Skeletal muscle tissue (tissue), 4 donors: ENCODE data around the gene EIF6. TPM values are rescaled to one million over a fixed set of nuclear protein-coding genes. Genes with fewer than 3 reads are reported as not detected.

Experiments
- H3K27ac ChIP-seq: one replicate; pipeline ENCODE4 v1.7.0; 2013; ENCODE audit warnings: mild to moderate bottlenecking, low read depth, low read length, inconsistent platforms
- H3K27me3 ChIP-seq, 3 donors: one replicate each; pipeline ENCODE4 v1.7.0; 2013; ENCODE audit warnings: low read length in 3 of 3; ENCODE audit not compliant: control insufficient read depth in 3 of 3, insufficient read depth in 3 of 3
- H3K36me3 ChIP-seq, 3 donors: one replicate each; pipeline ENCODE4 v1.7.0; 2013; ENCODE audit warnings: low read length in 3 of 3; ENCODE audit not compliant: control insufficient read depth in 3 of 3, insufficient read depth in 3 of 3
- H3K4me1 ChIP-seq, 3 donors: one replicate each; pipeline ENCODE4 v1.7.0; 2013; ENCODE audit warnings: low read length in 3 of 3, mild to moderate bottlenecking in 3 of 3; ENCODE audit not compliant: control insufficient read depth in 3 of 3, insufficient read depth in 3 of 3
- H3K4me3 ChIP-seq, 3 donors: one replicate each; pipeline ENCODE4 v1.7.0; 2013; ENCODE audit warnings: low read length in 3 of 3
- H3K9ac ChIP-seq, 3 donors: one replicate each; pipeline ENCODE4 v1.7.0; 2013; ENCODE audit warnings: low read length in 3 of 3, mild to moderate bottlenecking in 3 of 3, moderate library complexity in 2 of 3, low read depth in 1 of 3
- H3K9me3 ChIP-seq, 3 donors: one replicate each; pipeline ENCODE4 v1.7.0; 2013; ENCODE audit warnings: low read length in 3 of 3; ENCODE audit not compliant: control insufficient read depth in 3 of 3
- total RNA-seq: library from RNA; depleted of rRNA; stranded (reverse); fragments of >200 nt; gene quantifications from one replicate; pipeline ENCODE4 v1.2.3, GENCODE V29; 2014
- donor health status: Osteomylitis.

Gene EIF6
- total RNA-seq, 1 donor from 2014 or later = 74.1 TPM

GRCh38 chr20:35248641-35249475, 35.7 kb downstream of the EIF6 start:
- Histone ChIP-seq H3K9me3 (no peaks in the 10 kb centered on the region), H3K4me3 (no peak overlapping the region), H3K27me3 (no peaks in the 10 kb centered on the region), H3K36me3 (no peaks in the 10 kb centered on the region), H3K27ac (no peak overlapping the region), H3K9ac (no peak overlapping the region), H3K4me1 (no peaks in the 10 kb centered on the region)

GRCh38 chr20:35246723-35247122, 37.8 kb downstream of the EIF6 start:
- Histone ChIP-seq H3K4me3 (no peak overlapping the region), H3K4me1 (no peaks in the 10 kb centered on the region)

GRCh38 chr20:35243986-35244385, 40.6 kb downstream of the EIF6 start:
- Histone ChIP-seq H3K9me3 (no peaks in the 10 kb centered on the region), H3K36me3 (no peaks in the 10 kb centered on the region), H3K4me3 (no peak overlapping the region), H3K27ac (no peak overlapping the region), H3K4me1 (no peaks in the 10 kb centered on the region), H3K9ac (no peak overlapping the region), H3K27me3 (no peaks in the 10 kb centered on the region)

More at GRCh38 chr20:35246723-35247122, 37.8 kb downstream of the EIF6 start:
- Histone ChIP-seq H3K9me3 (no peaks in the 10 kb centered on the region), H3K27ac (no peak overlapping the region), H3K36me3 (no peaks in the 10 kb centered on the region), H3K27me3 (no peaks in the 10 kb centered on the region), H3K9ac (no peak overlapping the region)

GRCh38 chr20:35243317-35243716, 41.3 kb downstream of the EIF6 start:
- Histone ChIP-seq H3K9me3 (no peaks in the 10 kb centered on the region), H3K4me3 (no peak overlapping the region), H3K9ac (no peak overlapping the region), H3K4me1 (no peaks in the 10 kb centered on the region), H3K36me3 (no peaks in the 10 kb centered on the region), H3K27ac (no peak overlapping the region), H3K27me3 (no peaks in the 10 kb centered on the region)

- H3K4me3 ChIP-seq = no peak overlapping the region
- H3K36me3 ChIP-seq = no peaks in the 10 kb centered on the region
- no peak overlapping the region for H3K27ac ChIP-seq
- no peaks in the 10 kb centered on the region for H3K4me1 ChIP-seq
- H3K9me3 ChIP-seq = no peaks in the 10 kb centered on the region
- no peak overlapping the region for H3K9ac ChIP-seq
- H3K27me3 ChIP-seq = no peaks in the 10 kb centered on the region
Measured at GRCh38 chr20:35240811-35241293, 43.7 kb downstream of the EIF6 start.

- no peaks in the 10 kb centered on the region for H3K36me3 ChIP-seq
- H3K27me3 ChIP-seq = no peaks in the 10 kb centered on the region
- H3K4me3 ChIP-seq = no peak overlapping the region
- no peaks in the 10 kb centered on the region for H3K9me3 ChIP-seq
- no peaks in the 10 kb centered on the region for H3K4me1 ChIP-seq
- H3K27ac ChIP-seq = no peak overlapping the region
- no peak overlapping the region for H3K9ac ChIP-seq
Measured at GRCh38 chr20:35240083-35240810, 44.3 kb downstream of the EIF6 start.

GRCh38 chr20:35238735-35239134, 45.8 kb downstream of the EIF6 start:
- Histone ChIP-seq H3K4me1 (no peaks in the 10 kb centered on the region), H3K9me3 (no peaks in the 10 kb centered on the region), H3K27ac (no peak overlapping the region), H3K9ac (no peak overlapping the region), H3K27me3 (no peaks in the 10 kb centered on the region), H3K36me3 (no peaks in the 10 kb centered on the region), H3K4me3 (no peak overlapping the region)

- Histone ChIP-seq H3K4me1 (no peaks in the 10 kb centered on the region), H3K9ac (no peak overlapping the region), H3K27me3 (no peaks in the 10 kb centered on the region), H3K9me3 (no peaks in the 10 kb centered on the region), H3K27ac (no peak overlapping the region), H3K36me3 (no peaks in the 10 kb centered on the region), H3K4me3 (no peak overlapping the region)
Measured at GRCh38 chr20:35238170-35238569, 46.4 kb downstream of the EIF6 start.

GRCh38 chr20:35237486-35237885, 47.1 kb downstream of the EIF6 start:
- no peaks in the 10 kb centered on the region for H3K4me1 ChIP-seq
- H3K36me3 ChIP-seq = no peaks in the 10 kb centered on the region
- no peaks in the 10 kb centered on the region for H3K9me3 ChIP-seq
- peaks cover 0 to 4% (median 0%) of the 10 kb centered on the region in 3 donors for H3K27me3 ChIP-seq
- H3K27ac ChIP-seq = no peak overlapping the region
- no peak overlapping the region for H3K4me3 ChIP-seq
- H3K9ac ChIP-seq = no peak overlapping the region

GRCh38 chr20:35235881-35236280, 48.7 kb downstream of the EIF6 start:
- Histone ChIP-seq H3K36me3 (no peaks in the 10 kb centered on the region), H3K4me1 (no peaks in the 10 kb centered on the region), H3K4me3 (no peak overlapping the region), H3K27ac (no peak overlapping the region), H3K9ac (no peak overlapping the region), H3K27me3 (peaks cover 0 to 5% (median 0%) of the 10 kb centered on the region in 3 donors), H3K9me3 (no peaks in the 10 kb centered on the region)
